HFFc6 (cell line): ENCODE measurements around the gene HMOX2. TPM values are rescaled to one million over a fixed set of nuclear protein-coding genes. Genes with fewer than 3 reads are reported as not detected.
A peak's percentile ranks its signal among the peaks of the same experiment; 100 is the strongest.

Source experiments
- DNase-seq: peaks from one replicate; pipeline ENCODE4 v3.0.0-alpha.2; 2018
- H3K27ac Mint-ChIP-seq: 2 replicates; pipeline ENCODE4 v1.8.0; 2020; ENCODE audit warnings: mild to moderate bottlenecking, mixed read lengths
- H3K27me3 Mint-ChIP-seq: 2 replicates; pipeline ENCODE4 v1.8.0; 2021; ENCODE audit warnings: mild to moderate bottlenecking, moderate library complexity, mixed read lengths; ENCODE audit not compliant: insufficient read depth
- H3K36me3 Mint-ChIP-seq: 2 replicates; pipeline ENCODE4 v1.8.0; 2021; ENCODE audit warnings: low read depth, mixed read lengths
- H3K4me1 Mint-ChIP-seq: 2 replicates; pipeline ENCODE4 v1.8.0; 2020; ENCODE audit warnings: low read depth, mixed read lengths
- H3K4me3 Mint-ChIP-seq: 2 replicates; pipeline ENCODE4 v1.8.0; 2020; ENCODE audit warnings: mild to moderate bottlenecking, moderate library complexity, mixed read lengths
- H3K9me3 Mint-ChIP-seq: 2 replicates; pipeline ENCODE4 v1.8.0; 2020; ENCODE audit warnings: mild to moderate bottlenecking, mixed read lengths
- total RNA-seq, 6 experiments: library from RNA; stranded (reverse); fragmentation: NEBNext Ultra II Directional; extraction: Animal tissue kit (Norgen Biotek cat#: 25700); gene quantifications; 2 replicates in 1 of 6; 3 replicates in 5 of 6; pipeline ENCODE4 v1.2.3, GENCODE V29; 2021
- TF ChIP-seq, protein P1 (sequence below): fragments of 200-600 bp; sonication (generic); IDR thresholded peaks from 2 replicates; pipeline ENCODE4 v1.5.0; 2021; ENCODE audit warnings: antibody characterized with exemption, mild to moderate bottlenecking

The HMOX2 gene
- total RNA-seq, 6 experiments from 2014 or later, result 45.2 to 60.5 (median 54.9) TPM

DNA sequence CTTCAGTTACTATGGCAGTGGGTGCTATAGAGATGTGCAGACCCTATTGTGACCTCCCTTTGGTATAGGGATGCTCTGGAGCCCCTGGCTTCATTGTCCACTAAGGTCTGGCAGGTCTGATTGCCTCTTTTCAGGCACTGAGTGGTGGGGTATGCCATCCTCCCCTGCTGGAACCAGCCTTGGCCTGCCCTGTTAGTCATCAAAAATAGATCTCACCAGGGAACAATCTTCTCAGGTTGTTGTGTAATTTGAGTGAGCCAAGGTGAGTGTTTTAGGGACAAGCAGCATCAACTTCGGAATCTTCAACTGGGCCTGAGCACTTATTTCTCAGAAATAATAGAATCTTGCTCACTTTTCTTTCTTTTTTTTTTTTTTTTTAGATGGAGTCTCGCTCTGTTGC, 19.6 kb downstream of the HMOX2 start:
- TF ChIP-seq, protein P1, sequence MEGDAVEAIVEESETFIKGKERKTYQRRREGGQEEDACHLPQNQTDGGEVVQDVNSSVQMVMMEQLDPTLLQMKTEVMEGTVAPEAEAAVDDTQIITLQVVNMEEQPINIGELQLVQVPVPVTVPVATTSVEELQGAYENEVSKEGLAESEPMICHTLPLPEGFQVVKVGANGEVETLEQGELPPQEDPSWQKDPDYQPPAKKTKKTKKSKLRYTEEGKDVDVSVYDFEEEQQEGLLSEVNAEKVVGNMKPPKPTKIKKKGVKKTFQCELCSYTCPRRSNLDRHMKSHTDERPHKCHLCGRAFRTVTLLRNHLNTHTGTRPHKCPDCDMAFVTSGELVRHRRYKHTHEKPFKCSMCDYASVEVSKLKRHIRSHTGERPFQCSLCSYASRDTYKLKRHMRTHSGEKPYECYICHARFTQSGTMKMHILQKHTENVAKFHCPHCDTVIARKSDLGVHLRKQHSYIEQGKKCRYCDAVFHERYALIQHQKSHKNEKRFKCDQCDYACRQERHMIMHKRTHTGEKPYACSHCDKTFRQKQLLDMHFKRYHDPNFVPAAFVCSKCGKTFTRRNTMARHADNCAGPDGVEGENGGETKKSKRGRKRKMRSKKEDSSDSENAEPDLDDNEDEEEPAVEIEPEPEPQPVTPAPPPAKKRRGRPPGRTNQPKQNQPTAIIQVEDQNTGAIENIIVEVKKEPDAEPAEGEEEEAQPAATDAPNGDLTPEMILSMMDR, result no peak
- H3K27me3 Mint-ChIP-seq, result 0 out of 2 replicates have a peak, but pooled peaks cover 3% of the 10 kb centered on the region
- H3K36me3 Mint-ChIP-seq, result peaks cover 32% of the 10 kb centered on the region
- H3K4me3 Mint-ChIP-seq, result peak overlapping the region; percentile 76
- H3K9me3 Mint-ChIP-seq, result 0 out of 2 replicates have a peak, but pooled peaks cover 3% of the 10 kb centered on the region
- peaks cover 84% of the 10 kb centered on the region for H3K4me1 Mint-ChIP-seq
- peak overlapping the region; percentile 98 for H3K27ac Mint-ChIP-seq
- no peak for DNase-seq

DNA sequence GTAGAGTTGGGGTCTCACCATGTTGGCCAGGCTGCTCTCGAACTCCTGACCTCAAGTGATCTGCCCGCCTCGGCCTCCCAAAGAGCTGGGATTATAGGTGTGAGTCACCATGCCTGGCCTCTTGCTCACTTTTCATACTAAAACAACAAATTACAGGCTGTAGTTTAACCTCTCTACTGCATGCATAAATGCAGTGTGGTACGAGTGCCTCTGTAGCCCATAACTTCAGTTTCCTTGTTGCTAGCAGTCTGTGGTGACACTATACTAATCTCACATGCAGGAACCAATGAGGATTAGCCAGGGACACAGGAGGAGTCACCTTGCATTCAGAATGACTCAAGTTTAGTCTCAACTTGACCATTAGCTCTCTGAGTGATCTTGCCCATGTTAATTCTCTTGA, 20.1 kb downstream of the HMOX2 start:
- peak overlapping the region; percentile 98 for H3K27ac Mint-ChIP-seq
- H3K4me1 Mint-ChIP-seq, result peaks cover 84% of the 10 kb centered on the region
- H3K9me3 Mint-ChIP-seq, result 0 out of 2 replicates have a peak, but pooled peaks cover 3% of the 10 kb centered on the region
- TF ChIP-seq, protein P1, result no peak
- H3K36me3 Mint-ChIP-seq, result peaks cover 30% of the 10 kb centered on the region
- H3K4me3 Mint-ChIP-seq, result peak overlapping the region; percentile 76
- peak; percentile 96 for DNase-seq
- H3K27me3 Mint-ChIP-seq, result 0 out of 2 replicates have a peak, but pooled peaks cover 3% of the 10 kb centered on the region

DNA sequence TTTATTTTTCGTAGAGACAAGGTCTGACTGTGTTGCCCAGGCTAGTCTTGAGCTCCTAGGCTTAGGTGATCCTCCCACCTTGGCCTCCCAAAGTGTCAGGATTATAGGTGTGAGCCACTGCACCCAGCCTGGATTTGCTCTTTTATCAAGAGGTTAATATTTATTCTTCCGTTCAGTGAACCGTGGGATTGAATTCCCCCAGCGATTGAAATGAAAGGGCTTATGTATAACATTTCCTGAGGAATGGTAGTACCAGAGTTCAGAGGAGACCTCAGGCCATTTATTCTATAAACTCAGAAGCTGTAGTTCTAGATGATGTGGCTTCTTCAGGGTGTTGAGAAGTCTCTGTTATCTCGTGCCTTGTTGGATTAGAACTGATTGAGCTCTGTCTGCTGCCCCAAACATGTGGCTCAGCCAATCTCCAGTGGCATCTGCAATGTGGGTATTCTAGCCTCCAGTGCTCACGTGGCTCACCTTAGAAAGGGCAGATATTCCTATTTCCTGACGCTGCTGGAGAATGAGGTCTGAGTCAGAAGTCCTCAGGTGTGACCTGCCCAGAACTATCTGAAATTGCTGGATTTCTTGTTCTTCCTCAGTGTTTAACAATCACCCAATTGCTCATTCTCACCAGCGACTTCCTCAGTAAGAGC, 22.5 kb downstream of the HMOX2 start:
- Mint-ChIP-seq H3K27me3 (0 out of 2 replicates have a peak, but pooled peaks cover 3% of the 10 kb centered on the region), H3K27ac (no peak overlapping the region; the same call in 1 of the 2 replicates)
- TF ChIP-seq, protein P1, result no peak

DNA sequence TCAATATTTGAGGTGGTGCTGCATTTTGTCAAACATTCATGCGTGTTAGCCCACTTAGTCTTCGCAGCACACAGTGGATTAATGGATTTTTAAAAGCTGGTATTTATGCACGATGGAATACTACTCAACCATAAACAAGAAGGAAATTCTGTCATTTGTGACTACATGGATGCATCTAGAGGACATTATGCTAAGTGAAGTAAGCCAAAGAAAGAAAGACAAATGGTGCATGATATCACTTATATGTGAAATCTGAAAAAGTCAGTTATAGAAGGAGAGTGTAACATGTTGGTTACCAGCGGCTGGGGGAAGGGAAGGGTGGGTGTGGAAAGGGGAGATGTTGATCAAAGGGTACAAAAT, 23.0 kb downstream of the HMOX2 start:
- H3K4me3 Mint-ChIP-seq, result no peak overlapping the region
- TF ChIP-seq, protein P1, result no peak
- H3K4me1 Mint-ChIP-seq, result peaks cover 87% of the 10 kb centered on the region
- H3K9me3 Mint-ChIP-seq, result 0 out of 2 replicates have a peak, but pooled peaks cover 3% of the 10 kb centered on the region
- 0 out of 2 replicates have a peak, but pooled peaks cover 3% of the 10 kb centered on the region for H3K27me3 Mint-ChIP-seq
- peaks cover 23% of the 10 kb centered on the region for H3K36me3 Mint-ChIP-seq
- H3K27ac Mint-ChIP-seq, result no peak overlapping the region; the same call in 1 of the 2 replicates
- no peak for DNase-seq

More for the DNA sequence above, 22.5 kb downstream of the HMOX2 start:
- Mint-ChIP-seq H3K36me3 (peaks cover 23% of the 10 kb centered on the region), H3K9me3 (0 out of 2 replicates have a peak, but pooled peaks cover 3% of the 10 kb centered on the region), H3K4me3 (no peak overlapping the region), H3K4me1 (peaks cover 88% of the 10 kb centered on the region)
- no peak for DNase-seq

DNA sequence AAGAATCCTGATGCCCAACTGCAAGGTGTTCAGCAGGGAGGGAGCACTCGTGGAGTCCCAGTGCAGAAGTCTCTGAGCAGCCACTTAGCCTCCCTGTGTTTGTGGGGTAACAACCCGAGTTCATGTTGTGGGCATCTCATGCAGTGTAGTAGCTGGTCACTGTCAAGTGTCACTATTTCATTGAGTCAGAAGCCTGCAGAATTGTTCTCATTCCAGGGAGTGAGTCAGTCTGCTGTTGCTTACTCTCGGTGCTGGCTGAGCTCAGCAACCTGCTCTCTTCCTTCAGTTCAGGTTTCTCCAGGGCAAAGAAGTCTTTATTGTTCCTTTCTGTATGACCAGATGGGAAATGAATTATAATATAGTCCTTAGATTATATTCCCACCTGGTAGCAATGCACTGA, 24.1 kb downstream of the HMOX2 start:
- Mint-ChIP-seq H3K4me1 (peaks cover 80% of the 10 kb centered on the region), H3K9me3 (0 out of 2 replicates have a peak, but pooled peaks cover 3% of the 10 kb centered on the region), H3K27me3 (0 out of 2 replicates have a peak, but pooled peaks cover 3% of the 10 kb centered on the region), H3K27ac (peak overlapping the region; percentile 82), H3K36me3 (peaks cover 23% of the 10 kb centered on the region), H3K4me3 (peak overlapping the region; percentile 71)
- peak; percentile 87 for DNase-seq
- TF ChIP-seq, protein P1, result no peak
